Mammary epithelial cell (primary cell): ENCODE measurements around the gene IFNL1.

Source experiments
- CTCF ChIP-seq, 2 donors: IDR thresholded peaks in 1 of 2; conservative IDR thresholded peaks in 1 of 2; 2 replicates each; pipeline ENCODE4 v1.5.1; 2011 to 2012; ENCODE audit warnings: inconsistent platforms in 2 of 2, low read length in 2 of 2, mild to moderate bottlenecking in 2 of 2, control low read depth in 1 of 2, low read depth in 1 of 2; ENCODE audit not compliant: insufficient read depth in 1 of 2; ENCODE audit errors: extremely low read depth in 1 of 2
- EZH2 ChIP-seq: IDR thresholded peaks from 2 replicates; pipeline ENCODE4 v1.6.1; 2012; ENCODE audit warnings: low read length, inconsistent platforms, borderline replicate concordance

DNA sequence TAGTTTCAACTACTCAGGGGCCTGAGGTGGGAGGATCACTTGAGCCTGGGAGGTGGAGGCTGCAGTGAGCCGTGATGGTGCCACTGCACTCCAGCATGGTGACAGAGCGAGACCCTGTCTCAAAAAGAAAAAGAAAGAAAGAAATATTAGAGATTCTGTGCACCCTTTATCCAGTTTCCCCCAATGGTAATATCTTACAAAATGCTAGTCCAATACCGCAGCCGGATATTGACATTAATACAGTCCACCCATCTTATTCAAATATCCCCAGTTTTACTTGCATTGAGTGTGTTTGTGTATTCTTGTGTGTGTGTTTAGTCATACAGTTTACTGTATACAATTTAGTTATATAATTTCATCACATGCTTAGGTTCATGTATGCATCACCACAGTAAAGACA is 39.0 kb upstream of the IFNL1 start:
- no peak for TF ChIP-seq CTCF (conservative IDR thresholded peaks at IDR 0.05 in 1 of 2, IDR thresholded peaks at IDR 0.05 in 1 of 2; ENCODE audit: extremely low read depth in 1 of 2, insufficient read depth in 1 of 2, low read depth in 1 of 2, low read length in 2 of 2)
- no peak for TF ChIP-seq EZH2
